SK-N-MC (cell line): ENCODE data around the gene EN2.

Experiments
- DNase-seq: peaks from one replicate; pipeline ENCODE4 v3.0.0-alpha.2; 2011; ENCODE audit warnings: low read depth, low spot score
- H3K27ac ChIP-seq: fragments of 200-600 bp; sonication (generic); 2 replicates; pipeline ENCODE4 v1.5.1; 2016; ENCODE audit warnings: mixed run types
- H3K36me3 ChIP-seq: fragments of 200-600 bp; sonication (generic); 2 replicates; pipeline ENCODE4 v1.6.1; 2017; ENCODE audit warnings: antibody characterized with exemption, low read length, mixed read lengths; ENCODE audit not compliant: insufficient read depth
- H3K4me3 ChIP-seq: fragments of 200-600 bp; sonication (generic); 2 replicates; pipeline ENCODE4 v1.5.1; 2016
- H3K9ac ChIP-seq: fragments of 200-600 bp; sonication (generic); 2 replicates; pipeline ENCODE4 v1.8.0; 2017; ENCODE audit warnings: mixed run types, mixed read lengths; ENCODE audit not compliant: insufficient read length
- H3K9me3 ChIP-seq: fragments of 200-600 bp; sonication (generic); 2 replicates; pipeline ENCODE4 v1.6.1; 2017; ENCODE audit warnings: low read depth, mild to moderate bottlenecking, antibody characterized with exemption, low read length, moderate library complexity, mixed read lengths
- EZH2 ChIP-seq: fragments of 200-600 bp; sonication (generic); IDR thresholded peaks from one replicate; pipeline ENCODE4 v1.6.1; 2017; ENCODE audit warnings: antibody characterized with exemption
- FOXP2 ChIP-seq: optimal IDR thresholded peaks from 2 replicates; pipeline ENCODE3; 2011; ENCODE audit warnings: mild to moderate bottlenecking, moderate library complexity; ENCODE audit not compliant: insufficient read depth; ENCODE audit errors: extremely low read length, control extremely low read depth
- POLR2AphosphoS5 ChIP-seq: IDR thresholded peaks from 2 replicates; pipeline ENCODE4 v1.6.1; 2012; ENCODE audit warnings: mild to moderate bottlenecking, low read depth, low read length, borderline replicate concordance

Gene EN2

DNA sequence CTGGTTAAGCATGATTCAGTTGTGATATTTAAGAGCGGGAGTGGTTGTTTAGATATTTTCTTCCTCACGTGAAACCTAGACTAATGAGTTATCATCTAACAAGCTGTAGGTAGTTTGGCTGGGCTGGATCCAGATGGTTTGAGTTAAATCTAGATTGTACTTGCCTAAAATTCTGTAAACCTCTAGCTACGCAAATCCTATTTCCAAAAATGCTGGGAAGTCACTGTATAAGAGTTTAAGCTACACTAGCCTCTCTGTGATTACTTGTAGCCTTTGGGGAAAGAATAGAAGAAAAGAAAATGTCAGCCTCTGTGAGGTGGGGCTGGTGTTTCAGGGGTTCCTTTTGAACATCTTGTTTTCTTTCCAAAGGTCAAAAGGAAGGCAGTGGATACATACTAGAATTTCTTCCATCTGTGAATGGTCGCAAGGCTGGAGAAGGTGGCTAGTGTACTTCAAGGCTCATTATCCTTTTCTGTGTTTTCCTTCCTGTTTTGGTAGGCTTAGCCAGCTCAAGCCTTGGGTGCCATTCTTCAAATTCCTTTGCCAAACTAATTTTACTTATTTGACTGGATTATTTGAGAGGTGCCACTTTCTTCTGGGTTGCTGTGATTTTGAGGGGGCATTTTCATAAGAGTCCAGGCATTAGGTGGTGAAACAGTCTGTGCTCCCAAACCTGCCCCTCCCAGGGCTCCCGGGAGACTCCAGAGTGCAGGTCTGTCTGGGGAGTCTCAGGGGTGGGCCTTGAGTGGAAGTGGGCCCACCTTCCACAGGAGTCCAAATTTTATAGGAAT, 5.2 kb upstream of the EN2 start:
- H3K9ac ChIP-seq, result no peak overlapping the region
- no peak for DNase-seq
- no peak for TF ChIP-seq EZH2
- TF ChIP-seq POLR2AphosphoS5, result no peak
- TF ChIP-seq FOXP2, result no peak
- H3K27ac ChIP-seq, result 0 out of 2 replicates have a peak overlapping the region, but pooled peaks have one; percentile 28
- no peak overlapping the region for H3K4me3 ChIP-seq
- H3K36me3 ChIP-seq, result no peaks in the 10 kb centered on the region
- no peaks in the 10 kb centered on the region for H3K9me3 ChIP-seq

DNA sequence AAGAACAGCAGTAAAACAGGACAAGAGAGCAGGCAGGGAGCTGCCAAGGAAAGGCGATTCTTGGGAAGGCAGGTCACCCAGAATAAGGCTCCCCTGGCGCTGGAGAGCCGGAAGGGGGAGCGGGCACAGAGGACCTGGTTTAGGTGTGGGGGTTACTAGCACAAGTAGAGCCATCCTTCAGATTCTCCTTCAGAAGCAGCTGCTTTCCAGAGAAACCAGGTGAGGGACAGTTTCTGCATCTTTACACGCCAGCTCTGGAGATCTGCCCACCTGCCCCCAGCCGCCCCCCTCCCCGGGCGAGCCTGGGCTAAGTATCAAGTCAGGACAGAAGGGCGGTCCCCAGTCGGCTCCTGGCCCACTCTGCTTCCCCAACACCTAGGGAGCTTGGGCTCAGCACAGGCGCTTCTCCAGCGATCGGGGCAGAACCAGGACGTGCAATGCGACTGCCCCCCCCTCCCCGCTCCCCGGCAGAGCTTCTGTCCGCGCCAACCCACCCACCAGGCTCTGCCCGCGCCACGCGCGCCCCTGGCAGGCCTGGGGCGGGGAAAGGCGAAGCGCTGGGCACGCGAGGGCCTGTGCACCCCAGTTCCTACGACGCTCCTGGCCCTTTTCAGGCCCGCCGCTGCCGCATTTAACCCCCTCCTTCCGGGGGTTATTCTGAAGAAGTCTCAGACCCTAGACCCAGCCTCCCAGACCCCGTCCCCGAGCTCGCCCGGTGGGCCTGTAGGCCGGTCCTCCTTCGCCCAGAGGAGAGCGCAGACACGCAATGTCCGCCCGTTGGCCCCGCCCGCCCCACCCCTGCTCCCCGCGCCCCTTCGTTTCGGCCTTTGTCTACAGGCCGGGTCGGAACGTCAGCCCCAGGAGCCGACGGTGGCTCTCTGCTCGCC, 4.4 kb upstream of the EN2 start:
- H3K4me3 ChIP-seq, result no peak overlapping the region
- no peaks in the 10 kb centered on the region for H3K9me3 ChIP-seq
- no peak overlapping the region for H3K9ac ChIP-seq
- H3K27ac ChIP-seq, result no peak overlapping the region
- H3K36me3 ChIP-seq, result no peaks in the 10 kb centered on the region
- no peak for DNase-seq
- TF ChIP-seq FOXP2 (no peak), POLR2AphosphoS5 (no peak)

DNA sequence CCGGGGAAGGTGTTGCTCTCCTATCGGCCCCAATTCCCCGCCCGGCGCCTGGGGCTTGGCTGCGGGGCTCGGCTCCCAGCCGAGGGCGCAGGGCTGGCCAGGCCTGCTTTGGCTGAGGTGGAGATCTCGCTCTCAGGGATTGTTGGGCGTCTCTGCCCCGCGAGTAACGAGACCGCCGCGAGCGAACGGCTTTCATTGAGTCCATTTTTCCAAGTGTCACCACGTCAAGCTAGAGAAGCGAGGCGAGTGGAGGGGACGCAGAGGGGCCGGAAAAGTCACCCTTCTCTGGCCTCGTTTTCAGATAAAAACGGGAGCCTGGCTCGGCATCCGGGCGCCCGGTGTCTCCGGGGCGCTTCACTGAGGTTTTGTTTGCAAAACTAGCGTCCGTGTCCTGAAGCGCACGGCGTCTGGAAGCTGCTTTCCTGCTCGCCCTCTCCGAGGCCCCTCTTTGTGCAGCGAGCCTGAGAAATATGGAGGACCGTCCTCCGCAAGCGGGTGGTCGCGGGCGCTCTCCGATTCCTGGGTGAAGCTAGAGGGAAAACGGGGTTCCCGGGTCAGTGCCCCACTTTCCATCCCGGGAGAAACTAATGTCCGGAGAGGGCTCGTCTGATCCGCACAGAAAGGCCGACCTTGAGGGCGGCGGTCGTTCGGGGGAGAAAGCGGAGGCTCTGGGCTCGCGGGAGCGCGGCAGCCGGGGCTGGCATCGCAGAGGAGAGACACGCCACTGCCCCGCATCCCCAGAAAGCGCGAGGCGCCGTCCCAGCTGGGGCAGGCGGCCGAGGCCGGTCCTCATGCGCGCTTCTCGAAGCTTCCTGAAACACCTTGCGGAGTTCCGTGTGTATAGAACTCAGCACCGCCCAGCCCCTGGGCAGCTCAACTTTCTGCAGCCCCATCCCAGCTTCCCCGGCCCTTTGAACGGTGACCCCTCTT, 3.5 kb upstream of the EN2 start:
- no peak for DNase-seq
- TF ChIP-seq EZH2 (peak; percentile 45), POLR2AphosphoS5 (no peak)
- no peak overlapping the region for H3K9ac ChIP-seq
- H3K36me3 ChIP-seq, result no peaks in the 10 kb centered on the region
- no peak overlapping the region for H3K27ac ChIP-seq
- peak overlapping the region; percentile 25; the same call in 1 of the 2 replicates for H3K4me3 ChIP-seq
- H3K9me3 ChIP-seq, result no peaks in the 10 kb centered on the region

- no peaks in the 10 kb centered on the region for H3K9me3 ChIP-seq
- DNase-seq, result no peak
- H3K9ac ChIP-seq, result no peak overlapping the region
- H3K36me3 ChIP-seq, result no peaks in the 10 kb centered on the region
- H3K4me3 ChIP-seq, result no peak overlapping the region
- no peak for TF ChIP-seq EZH2
- TF ChIP-seq FOXP2, result no peak
- H3K27ac ChIP-seq, result no peak overlapping the region
Observed at GRCh38 chr7:155455132-155455693, 2.7 kb upstream of the EN2 start.

GRCh38 chr7:155455776-155456737, 1.9 kb upstream of the EN2 start:
- DNase-seq, result no peak
- peak overlapping the region; percentile 72 for H3K9ac ChIP-seq
- no peaks in the 10 kb centered on the region for H3K9me3 ChIP-seq
- peak overlapping the region; percentile 98 for H3K4me3 ChIP-seq
- no peaks in the 10 kb centered on the region for H3K36me3 ChIP-seq
- TF ChIP-seq EZH2 (no peak), POLR2AphosphoS5 (no peak), FOXP2 (no peak)
- H3K27ac ChIP-seq, result peak overlapping the region; percentile 6; the same call in 1 of the 2 replicates

DNA sequence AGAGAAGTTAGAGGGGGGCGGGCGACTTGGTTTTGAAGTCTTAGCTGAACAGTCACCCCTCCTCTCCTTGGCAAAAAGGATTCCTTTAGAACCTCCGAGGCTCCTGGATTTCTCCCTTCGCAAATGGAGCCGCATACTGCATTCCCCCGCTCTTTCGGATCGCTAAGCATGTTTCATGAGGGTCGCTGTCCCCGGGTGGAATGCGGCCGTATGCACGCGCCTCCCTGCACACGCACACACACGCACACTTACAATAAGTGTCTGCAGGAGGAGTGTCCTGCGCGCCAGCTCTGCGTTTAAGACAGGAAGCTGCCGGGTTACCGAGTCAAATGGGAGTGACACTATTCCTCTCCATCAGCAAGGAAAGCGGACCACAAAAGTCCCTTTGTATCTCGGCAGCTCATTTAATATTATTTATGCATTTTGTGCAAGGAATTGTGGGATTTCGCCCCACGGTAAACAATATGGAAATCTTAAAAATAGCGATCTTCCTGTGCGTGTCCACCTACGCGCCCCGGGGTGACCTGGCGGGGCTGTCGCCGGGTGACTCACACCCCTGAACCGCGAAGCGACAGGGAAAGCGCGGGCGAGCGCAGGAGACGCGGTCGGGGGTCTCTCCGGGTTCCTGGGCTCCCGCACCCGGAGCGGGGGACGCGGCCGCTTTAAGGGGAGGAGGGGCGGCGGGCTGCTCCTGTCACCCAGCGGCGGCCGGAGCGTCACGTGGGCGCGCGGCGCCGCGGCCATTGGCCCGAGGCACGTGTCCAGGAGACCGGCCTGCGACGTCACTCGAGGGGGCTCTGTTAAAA, 988 bp upstream of the EN2 start:
- peak overlapping the region; percentile 98 for H3K4me3 ChIP-seq
- H3K9me3 ChIP-seq, result no peaks in the 10 kb centered on the region
- H3K27ac ChIP-seq, result peak overlapping the region; percentile 6; the same call in 1 of the 2 replicates
- TF ChIP-seq FOXP2 (no peak), POLR2AphosphoS5 (peak; percentile 43)
- DNase-seq, result no peak
- H3K9ac ChIP-seq, result peak overlapping the region; percentile 72
- H3K36me3 ChIP-seq, result no peaks in the 10 kb centered on the region
